ENCODE data around the gene CAND2.

The CAND2 gene

DNA sequence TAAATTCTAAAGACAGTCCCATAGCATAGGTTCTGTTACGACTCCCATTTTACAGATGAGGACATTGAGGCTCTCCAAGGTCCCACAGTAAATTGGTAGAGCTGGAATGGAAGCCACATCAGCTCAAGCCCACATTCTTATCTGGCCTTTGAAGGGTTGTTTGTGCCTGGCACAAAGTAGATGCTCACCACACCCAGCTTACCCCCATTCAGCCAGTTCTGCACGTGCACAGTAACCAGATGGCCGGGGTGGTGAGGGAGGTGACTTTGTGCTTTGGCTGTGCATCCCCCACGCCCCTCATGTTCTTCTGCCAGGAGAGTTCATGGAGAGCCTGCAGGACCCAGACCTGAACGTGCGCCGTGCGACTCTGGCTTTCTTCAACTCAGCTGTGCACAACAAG, 28.7 kb downstream of the CAND2 start:
- DNase-seq (ENCODE audit: low read depth) = no peak
- no peak overlapping the region for H3K4me3 ChIP-seq (ENCODE audit: low read length)
- TF ChIP-seq, protein P1, sequence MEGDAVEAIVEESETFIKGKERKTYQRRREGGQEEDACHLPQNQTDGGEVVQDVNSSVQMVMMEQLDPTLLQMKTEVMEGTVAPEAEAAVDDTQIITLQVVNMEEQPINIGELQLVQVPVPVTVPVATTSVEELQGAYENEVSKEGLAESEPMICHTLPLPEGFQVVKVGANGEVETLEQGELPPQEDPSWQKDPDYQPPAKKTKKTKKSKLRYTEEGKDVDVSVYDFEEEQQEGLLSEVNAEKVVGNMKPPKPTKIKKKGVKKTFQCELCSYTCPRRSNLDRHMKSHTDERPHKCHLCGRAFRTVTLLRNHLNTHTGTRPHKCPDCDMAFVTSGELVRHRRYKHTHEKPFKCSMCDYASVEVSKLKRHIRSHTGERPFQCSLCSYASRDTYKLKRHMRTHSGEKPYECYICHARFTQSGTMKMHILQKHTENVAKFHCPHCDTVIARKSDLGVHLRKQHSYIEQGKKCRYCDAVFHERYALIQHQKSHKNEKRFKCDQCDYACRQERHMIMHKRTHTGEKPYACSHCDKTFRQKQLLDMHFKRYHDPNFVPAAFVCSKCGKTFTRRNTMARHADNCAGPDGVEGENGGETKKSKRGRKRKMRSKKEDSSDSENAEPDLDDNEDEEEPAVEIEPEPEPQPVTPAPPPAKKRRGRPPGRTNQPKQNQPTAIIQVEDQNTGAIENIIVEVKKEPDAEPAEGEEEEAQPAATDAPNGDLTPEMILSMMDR (IDR thresholded peaks at IDR 0.05; ENCODE audit: insufficient read depth, low read depth, low read length, missing control alignments) = no peak

- TF ChIP-seq, protein P1 (IDR thresholded peaks at IDR 0.05; ENCODE audit: insufficient read depth, low read depth, low read length, missing control alignments) = no peak
- DNase-seq (ENCODE audit: low read depth) = peak; percentile 76
- H3K4me3 ChIP-seq (ENCODE audit: low read length) = no peak overlapping the region
Observed at GRCh38 chr3:12828751-12829150, 32.3 kb downstream of the CAND2 start.

DNA sequence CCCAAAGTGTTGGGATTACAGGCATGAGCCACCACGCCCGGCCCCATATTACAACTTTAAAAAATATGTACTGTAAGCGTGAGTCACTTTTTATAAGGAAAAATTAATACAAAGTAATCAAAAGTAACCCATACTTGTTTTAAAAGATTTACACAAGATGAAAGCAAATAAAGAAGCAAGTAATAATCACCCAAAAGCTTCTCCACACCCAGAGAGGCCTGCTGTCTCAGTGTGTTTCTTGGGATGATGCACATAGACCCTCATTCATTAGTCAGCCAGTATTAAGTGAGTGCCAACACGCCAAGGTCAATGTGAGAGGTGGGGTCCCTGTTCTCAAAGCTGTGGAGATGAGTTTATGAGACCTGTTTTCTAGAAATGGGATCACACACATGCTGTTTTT, 32.9 kb downstream of the CAND2 start:
- H3K4me3 ChIP-seq (ENCODE audit: low read length) = no peak overlapping the region
- DNase-seq (ENCODE audit: low read depth) = peak; percentile 36
- TF ChIP-seq, protein P1 (IDR thresholded peaks at IDR 0.05; ENCODE audit: insufficient read depth, low read depth, low read length, missing control alignments) = no peak

DNA sequence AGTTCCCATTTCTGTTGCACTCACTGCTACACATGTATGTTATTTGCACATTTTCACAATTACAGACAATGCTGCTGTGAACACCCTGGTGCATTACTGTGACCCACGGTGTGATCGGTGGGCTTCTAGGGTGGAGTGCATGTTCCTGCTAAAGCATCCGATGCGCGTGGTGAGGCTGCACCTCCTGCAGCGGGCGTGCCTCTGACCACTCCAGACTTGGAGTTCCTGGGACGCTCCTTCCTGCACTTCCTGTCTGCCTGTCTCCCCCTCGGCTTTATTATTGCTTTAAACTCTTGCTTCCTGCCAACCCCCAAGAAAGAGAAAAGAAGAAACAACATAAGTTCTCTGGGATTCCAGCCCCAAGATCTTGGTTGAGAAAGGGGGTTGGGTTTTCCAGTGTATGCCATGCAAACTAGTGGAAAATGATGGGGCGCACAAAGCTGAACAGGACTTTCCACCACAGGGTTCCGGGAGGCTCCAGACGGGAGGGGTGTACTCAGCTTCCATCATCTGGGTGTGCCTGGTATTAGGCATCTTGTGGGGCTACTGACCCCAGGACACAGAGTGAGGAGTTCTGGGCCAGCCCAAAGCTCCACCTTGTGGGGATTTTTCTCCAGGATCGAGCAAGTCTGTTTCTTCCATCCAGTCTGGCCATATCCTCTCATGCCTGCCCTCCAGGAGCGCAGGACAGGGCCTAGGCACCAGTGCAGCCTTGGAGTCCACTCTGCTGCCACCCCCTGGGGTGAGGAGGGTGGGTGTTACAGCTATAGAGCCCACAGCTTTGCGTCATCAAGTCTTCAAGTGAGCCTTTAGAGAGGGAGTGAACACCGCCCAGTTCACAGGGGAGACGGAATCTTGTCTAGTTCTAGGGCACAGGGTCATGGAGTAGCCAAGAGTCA, 33.7 kb downstream of the CAND2 start:
- TF ChIP-seq, protein P1 (IDR thresholded peaks at IDR 0.05; ENCODE audit: insufficient read depth, low read depth, low read length, missing control alignments) = no peak
- peak; percentile 32 for DNase-seq (ENCODE audit: low read depth)
- H3K4me3 ChIP-seq (ENCODE audit: low read length) = no peak overlapping the region

DNA sequence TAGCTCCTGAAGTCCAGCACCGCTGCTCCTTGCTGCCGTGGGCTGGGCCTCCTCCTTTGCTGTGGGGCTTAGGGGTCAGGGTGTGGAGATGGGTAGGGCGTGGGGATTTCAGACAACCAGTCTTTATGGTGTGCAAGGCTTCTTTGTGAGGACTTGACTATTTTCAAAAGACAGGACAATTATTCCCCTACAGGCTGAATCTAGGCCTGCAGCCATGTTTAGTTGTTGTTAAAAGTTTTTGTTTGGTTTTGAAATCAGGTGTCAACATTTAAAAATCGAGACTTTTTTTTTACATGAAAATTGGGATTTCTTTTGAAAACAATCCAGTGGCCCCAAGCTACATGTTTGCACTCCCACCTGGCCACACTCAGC, 34.3 kb downstream of the CAND2 start:
- TF ChIP-seq, protein P1 (IDR thresholded peaks at IDR 0.05; ENCODE audit: insufficient read depth, low read depth, low read length, missing control alignments) = no peak
- no peak for DNase-seq (ENCODE audit: low read depth)
- no peak overlapping the region for H3K4me3 ChIP-seq (ENCODE audit: low read length)

DNA sequence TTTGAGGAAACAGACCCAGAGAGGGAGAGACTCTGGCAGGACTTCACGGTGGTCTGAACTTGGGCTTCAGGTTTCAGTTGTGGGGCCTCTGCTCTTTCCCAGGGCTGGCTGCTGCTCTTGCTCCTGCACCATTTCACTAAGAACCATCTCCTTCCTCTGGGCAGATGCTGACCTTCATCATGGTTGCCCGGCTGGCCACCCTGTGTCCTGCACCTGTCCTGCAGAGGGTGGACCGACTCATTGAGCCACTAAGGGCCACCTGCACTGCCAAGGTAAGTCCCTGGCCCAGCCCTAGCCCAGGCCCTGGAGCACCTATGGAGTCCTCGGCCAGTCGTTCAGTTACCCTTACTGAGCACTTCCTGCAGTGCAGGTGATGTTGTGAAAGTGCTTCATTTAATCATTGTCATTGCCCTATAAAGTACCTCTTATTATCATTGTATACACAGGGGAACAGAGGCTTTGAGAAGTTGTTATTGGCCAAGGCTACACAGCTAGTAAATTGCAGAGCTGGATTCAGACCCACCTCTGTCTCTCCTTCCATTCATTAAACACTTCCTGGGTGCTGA, 34.9 kb downstream of the CAND2 start:
- TF ChIP-seq, protein P1 (IDR thresholded peaks at IDR 0.05; ENCODE audit: insufficient read depth, low read depth, low read length, missing control alignments) = no peak
- DNase-seq (ENCODE audit: low read depth) = no peak
- no peak overlapping the region for H3K4me3 ChIP-seq (ENCODE audit: low read length)

Measured in epithelial cell of esophagus (primary cell).